ENCODE data around the gene COLEC12.

The COLEC12 gene

GRCh38 chr18:364256-364826 lies 136.2 kb downstream of the COLEC12 start:
- TF ChIP-seq, protein P1, sequence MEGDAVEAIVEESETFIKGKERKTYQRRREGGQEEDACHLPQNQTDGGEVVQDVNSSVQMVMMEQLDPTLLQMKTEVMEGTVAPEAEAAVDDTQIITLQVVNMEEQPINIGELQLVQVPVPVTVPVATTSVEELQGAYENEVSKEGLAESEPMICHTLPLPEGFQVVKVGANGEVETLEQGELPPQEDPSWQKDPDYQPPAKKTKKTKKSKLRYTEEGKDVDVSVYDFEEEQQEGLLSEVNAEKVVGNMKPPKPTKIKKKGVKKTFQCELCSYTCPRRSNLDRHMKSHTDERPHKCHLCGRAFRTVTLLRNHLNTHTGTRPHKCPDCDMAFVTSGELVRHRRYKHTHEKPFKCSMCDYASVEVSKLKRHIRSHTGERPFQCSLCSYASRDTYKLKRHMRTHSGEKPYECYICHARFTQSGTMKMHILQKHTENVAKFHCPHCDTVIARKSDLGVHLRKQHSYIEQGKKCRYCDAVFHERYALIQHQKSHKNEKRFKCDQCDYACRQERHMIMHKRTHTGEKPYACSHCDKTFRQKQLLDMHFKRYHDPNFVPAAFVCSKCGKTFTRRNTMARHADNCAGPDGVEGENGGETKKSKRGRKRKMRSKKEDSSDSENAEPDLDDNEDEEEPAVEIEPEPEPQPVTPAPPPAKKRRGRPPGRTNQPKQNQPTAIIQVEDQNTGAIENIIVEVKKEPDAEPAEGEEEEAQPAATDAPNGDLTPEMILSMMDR (IDR thresholded peaks at IDR 0.05) = no peak

DNA sequence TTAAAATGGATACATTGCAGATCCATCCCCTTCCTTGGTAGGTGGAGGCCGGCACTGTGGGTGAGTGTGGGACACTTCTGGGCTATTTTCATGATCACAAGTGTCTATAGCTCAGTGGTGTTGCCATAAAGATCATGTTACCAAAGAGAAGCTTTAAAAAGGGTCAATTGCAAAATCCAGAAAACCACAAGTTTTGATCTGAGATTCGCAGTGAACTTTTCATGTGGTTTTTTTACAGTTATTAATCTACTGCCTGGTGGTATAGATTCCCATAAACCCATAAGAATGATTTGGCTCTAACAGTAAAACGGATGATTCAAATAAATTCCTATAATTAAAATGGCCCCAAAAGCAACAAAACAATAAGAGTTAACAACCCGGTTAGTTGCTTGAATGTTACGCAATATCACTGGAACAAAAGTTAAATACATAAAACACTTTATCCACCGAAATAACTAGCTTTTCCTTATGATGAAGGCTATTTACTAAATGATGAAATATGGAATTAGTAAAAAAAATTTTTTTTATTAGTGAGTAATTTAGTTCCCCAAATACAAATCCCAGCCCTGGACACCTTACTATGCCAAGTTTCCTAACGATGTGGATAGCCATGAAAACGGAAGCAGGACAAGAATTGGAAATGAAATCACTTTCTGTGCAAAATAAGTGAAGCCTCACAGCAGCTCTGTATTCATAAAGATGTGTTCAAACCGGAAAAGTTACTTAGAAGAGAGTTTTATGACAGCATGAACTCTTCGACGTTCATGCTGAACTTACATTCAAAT lies 137.0 kb downstream of the COLEC12 start:
- TF ChIP-seq, protein P1 (IDR thresholded peaks at IDR 0.05) = no peak

- TF ChIP-seq, protein P1 (IDR thresholded peaks at IDR 0.05) = no peak
Measured at GRCh38 chr18:362311-363290, 137.9 kb downstream of the COLEC12 start.

DNA sequence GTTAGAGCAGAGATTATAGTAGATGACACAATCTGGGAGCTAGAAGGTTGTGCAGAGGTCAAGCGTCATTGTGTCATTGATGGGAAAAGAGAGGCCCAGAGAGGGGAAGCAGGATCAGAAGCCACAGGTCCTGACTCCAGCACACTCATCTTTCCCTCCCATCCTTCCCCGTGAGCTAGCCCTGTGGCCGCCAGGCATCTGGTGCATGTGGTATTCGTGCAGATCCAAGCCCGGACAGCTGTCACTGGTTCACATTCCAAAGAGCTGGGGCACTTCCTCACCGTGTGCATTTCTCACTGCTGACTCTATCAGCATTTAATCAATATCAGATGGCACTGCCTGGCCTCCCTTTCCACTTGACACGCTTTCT lies 138.6 kb downstream of the COLEC12 start:
- TF ChIP-seq, protein P1 (IDR thresholded peaks at IDR 0.05) = no peak

GRCh38 chr18:361100-361732 lies 139.3 kb downstream of the COLEC12 start:
- TF ChIP-seq, protein P1 (IDR thresholded peaks at IDR 0.05) = no peak

- TF ChIP-seq, protein P1 (IDR thresholded peaks at IDR 0.05) = no peak
Measured at GRCh38 chr18:360676-361075, 139.8 kb downstream of the COLEC12 start.

DNA sequence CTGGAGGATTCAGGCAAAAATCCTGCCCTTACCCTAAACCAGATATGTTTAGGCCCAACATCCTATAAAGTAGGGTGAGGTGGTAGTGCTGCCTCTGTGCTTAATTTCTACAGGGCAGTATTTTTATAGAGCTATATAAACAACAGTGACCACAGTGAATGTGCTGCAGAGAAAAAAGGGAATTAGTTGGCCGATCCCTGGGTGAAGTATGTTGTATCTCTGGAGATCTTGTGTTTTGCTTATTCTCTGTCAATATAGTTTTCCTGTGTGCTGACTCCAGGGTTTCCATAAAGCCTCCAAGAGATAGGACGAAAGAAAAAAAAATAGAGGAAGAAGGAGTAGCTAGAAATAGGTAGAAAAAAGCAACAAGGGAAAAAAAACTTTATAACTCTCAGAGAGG lies 143.7 kb downstream of the COLEC12 start:
- TF ChIP-seq, protein P1 (IDR thresholded peaks at IDR 0.05) = no peak

Data from LNCAP (cell line).